Smooth muscle cell (in vitro differentiated cells): ENCODE data around the gene TMEM235. TPM values are rescaled to one million over a fixed set of nuclear protein-coding genes. Genes with fewer than 3 reads are reported as not detected.

Experiments used
- DNase-seq: peaks from one replicate; lab custom pipeline; 2025; ENCODE audit not compliant: unreplicated experiment; lab: John Stamatoyannopoulos, UW
- H2AFZ ChIP-seq: fragments of 200-600 bp; sonication (generic); 2 replicates; pipeline ENCODE4 v1.6.0; 2016; ENCODE audit warnings: antibody characterized with exemption, low read depth, mild to moderate bottlenecking
- H3F3A ChIP-seq: fragments of 200-600 bp; sonication (generic); 2 replicates; pipeline ENCODE4 v1.6.0; 2017; ENCODE audit warnings: antibody characterized with exemption, low read depth
- H3K27ac ChIP-seq: fragments of 200-600 bp; sonication (generic); 2 replicates; pipeline ENCODE4 v1.5.1; 2016; ENCODE audit warnings: low read depth, mild to moderate bottlenecking
- H3K27me3 ChIP-seq: fragments of 200-600 bp; sonication (generic); 2 replicates; pipeline ENCODE4 v1.6.1; 2016; ENCODE audit warnings: low read depth, mild to moderate bottlenecking
- H3K36me3 ChIP-seq: fragments of 200-600 bp; sonication (generic); 2 replicates; pipeline ENCODE4 v1.5.1; 2016; ENCODE audit warnings: low read depth
- H3K4me1 ChIP-seq: fragments of 200-600 bp; sonication (generic); 2 replicates; pipeline ENCODE4 v1.5.1; 2016; ENCODE audit warnings: low read depth
- H3K4me2 ChIP-seq: fragments of 200-600 bp; sonication (generic); 2 replicates; pipeline ENCODE4 v1.6.0; 2016; ENCODE audit warnings: mild to moderate bottlenecking
- H3K4me3 ChIP-seq: fragments of 200-600 bp; sonication (generic); 2 replicates; pipeline ENCODE4 v1.5.1; 2016; ENCODE audit warnings: mild to moderate bottlenecking
- H3K79me2 ChIP-seq: fragments of 200-600 bp; sonication (generic); 2 replicates; pipeline ENCODE4 v1.6.0; 2016; ENCODE audit warnings: low read depth, mild to moderate bottlenecking
- H3K9ac ChIP-seq: fragments of 200-600 bp; sonication (generic); 2 replicates; pipeline ENCODE4 v1.6.0; 2016; ENCODE audit warnings: low read depth
- H3K9me3 ChIP-seq: fragments of 200-600 bp; sonication (generic); replicated peaks from 2 replicates; pipeline ENCODE4 v1.5.1; 2016; ENCODE audit warnings: low read depth
- H4K20me1 ChIP-seq: fragments of 200-600 bp; sonication (generic); 2 replicates; pipeline ENCODE4 v1.6.0; 2016; ENCODE audit warnings: low read depth
- WGBS: methylation state at CpG from one replicate; pipeline ENCODE4 v1.1.7; 2016; ENCODE audit warnings: low lambda C conversion rate; 5-methylcytosine and 5-hydroxymethylcytosine counted together
- polyA plus RNA-seq: library from polyadenylated mRNA; unstranded; fragments of >200 nt; fragmentation: Nextera tagmentation; extraction: Ambion mirVana; gene quantifications from 2 replicates; pipeline ENCODE4 v1.2.1, GENCODE V29; 2016
- total RNA-seq: library from RNA; depleted of rRNA; stranded (reverse); fragments of >200 nt; gene quantifications from 2 replicates; pipeline ENCODE4 v1.2.3, GENCODE V29; 2014
- TF ChIP-seq, protein P1 (sequence below): fragments of 200-600 bp; sonication (generic); IDR thresholded peaks from 2 replicates; pipeline ENCODE4 v1.5.1; 2017; ENCODE audit warnings: borderline replicate concordance, mild to moderate bottlenecking, antibody characterized with exemption; ENCODE audit not compliant: insufficient read depth, poor library complexity, severe bottlenecking

Gene TMEM235
- total and polyA plus RNA-seq, 2 experiments from 2014 or later, result not detected

DNA sequence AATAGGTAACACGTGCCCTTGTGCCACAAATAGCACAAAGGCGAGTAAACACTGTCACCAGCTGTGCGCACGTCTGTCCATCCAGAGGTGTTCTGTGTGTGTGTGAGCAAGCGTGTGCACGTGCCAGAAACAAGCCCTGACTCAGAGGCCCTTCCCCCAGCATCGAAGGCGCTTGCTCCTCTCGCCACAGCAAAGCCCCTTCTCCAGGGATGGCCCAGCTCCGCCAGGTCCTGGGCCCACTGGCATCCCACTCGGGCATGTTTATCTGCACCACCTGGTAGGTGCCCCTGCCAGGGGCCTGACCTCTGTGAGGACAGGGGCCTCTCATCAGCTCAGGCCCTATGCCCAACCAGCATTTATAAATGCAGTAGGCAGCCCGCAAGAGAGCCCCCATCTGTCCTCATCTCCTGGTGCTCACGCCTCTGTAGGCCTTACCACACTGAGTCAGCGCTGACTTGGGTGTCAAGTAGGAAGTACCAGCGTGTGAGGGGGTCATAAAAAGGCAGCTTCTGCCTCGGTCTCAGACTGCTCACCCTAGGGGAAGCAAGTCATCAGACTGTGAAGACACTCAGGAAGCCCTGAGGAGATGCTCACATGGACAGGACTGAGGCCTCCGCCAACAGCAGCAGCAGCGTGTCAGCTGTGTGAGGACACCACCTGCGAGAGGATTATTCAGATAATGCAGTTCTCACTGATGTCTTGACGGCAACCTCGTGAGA is 10.8 kb downstream of the TMEM235 start:
- no peaks in the 10 kb centered on the region for H4K20me1 ChIP-seq
- H2AFZ ChIP-seq, result no peak overlapping the region
- DNase-seq, result no peak
- TF ChIP-seq, protein P1, sequence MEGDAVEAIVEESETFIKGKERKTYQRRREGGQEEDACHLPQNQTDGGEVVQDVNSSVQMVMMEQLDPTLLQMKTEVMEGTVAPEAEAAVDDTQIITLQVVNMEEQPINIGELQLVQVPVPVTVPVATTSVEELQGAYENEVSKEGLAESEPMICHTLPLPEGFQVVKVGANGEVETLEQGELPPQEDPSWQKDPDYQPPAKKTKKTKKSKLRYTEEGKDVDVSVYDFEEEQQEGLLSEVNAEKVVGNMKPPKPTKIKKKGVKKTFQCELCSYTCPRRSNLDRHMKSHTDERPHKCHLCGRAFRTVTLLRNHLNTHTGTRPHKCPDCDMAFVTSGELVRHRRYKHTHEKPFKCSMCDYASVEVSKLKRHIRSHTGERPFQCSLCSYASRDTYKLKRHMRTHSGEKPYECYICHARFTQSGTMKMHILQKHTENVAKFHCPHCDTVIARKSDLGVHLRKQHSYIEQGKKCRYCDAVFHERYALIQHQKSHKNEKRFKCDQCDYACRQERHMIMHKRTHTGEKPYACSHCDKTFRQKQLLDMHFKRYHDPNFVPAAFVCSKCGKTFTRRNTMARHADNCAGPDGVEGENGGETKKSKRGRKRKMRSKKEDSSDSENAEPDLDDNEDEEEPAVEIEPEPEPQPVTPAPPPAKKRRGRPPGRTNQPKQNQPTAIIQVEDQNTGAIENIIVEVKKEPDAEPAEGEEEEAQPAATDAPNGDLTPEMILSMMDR, result no peak
- H3F3A ChIP-seq, result no peaks in the 10 kb centered on the region
- peak overlapping the region; percentile 56 for H3K27ac ChIP-seq
- H3K27me3 ChIP-seq, result no peaks in the 10 kb centered on the region
- no peaks in the 10 kb centered on the region for H3K9me3 ChIP-seq
- H3K36me3 ChIP-seq, result no peaks in the 10 kb centered on the region
- no peaks in the 10 kb centered on the region for H3K4me1 ChIP-seq
- H3K4me2 ChIP-seq, result no peak overlapping the region
- H3K79me2 ChIP-seq, result no peaks in the 10 kb centered on the region
- 72% methylated on average over 21 of the region's 21 CpGs for WGBS
- no peak overlapping the region for H3K4me3 ChIP-seq
- no peak overlapping the region for H3K9ac ChIP-seq

DNA sequence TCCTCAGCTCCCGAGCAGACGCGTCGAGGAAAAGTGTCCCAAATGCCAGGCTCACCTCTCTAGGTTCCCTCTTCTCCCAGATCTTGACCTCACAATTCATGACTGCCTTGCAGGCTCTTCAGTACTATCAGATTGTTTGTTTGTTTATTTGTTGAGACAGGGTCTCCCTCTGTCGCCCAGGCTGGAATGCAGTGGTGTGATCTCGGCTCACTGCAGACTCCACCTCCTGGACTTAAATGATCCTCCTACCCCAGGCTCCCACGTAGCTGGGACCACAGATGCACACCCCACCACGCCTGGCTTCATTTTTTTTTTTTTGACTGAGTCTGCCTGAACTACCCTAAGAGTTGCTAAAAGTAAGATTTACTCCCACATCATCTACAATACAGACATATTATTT is 15.9 kb downstream of the TMEM235 start:
- Histone ChIP-seq H3K4me2 (peak overlapping the region; percentile 25), H3K9ac (no peak overlapping the region), H3K27ac (peak overlapping the region; percentile 32), H4K20me1 (no peaks in the 10 kb centered on the region), H3K27me3 (no peaks in the 10 kb centered on the region), H2AFZ (peak overlapping the region; percentile 59), H3K4me3 (no peak overlapping the region), H3K9me3 (no peaks in the 10 kb centered on the region), H3K4me1 (peaks cover 8% of the 10 kb centered on the region), H3K79me2 (no peaks in the 10 kb centered on the region), H3F3A (no peaks in the 10 kb centered on the region), H3K36me3 (no peaks in the 10 kb centered on the region)
- 33% methylated on average over 8 of the region's 8 CpGs for WGBS
- no peak for DNase-seq
- TF ChIP-seq, protein P1, result no peak

DNA sequence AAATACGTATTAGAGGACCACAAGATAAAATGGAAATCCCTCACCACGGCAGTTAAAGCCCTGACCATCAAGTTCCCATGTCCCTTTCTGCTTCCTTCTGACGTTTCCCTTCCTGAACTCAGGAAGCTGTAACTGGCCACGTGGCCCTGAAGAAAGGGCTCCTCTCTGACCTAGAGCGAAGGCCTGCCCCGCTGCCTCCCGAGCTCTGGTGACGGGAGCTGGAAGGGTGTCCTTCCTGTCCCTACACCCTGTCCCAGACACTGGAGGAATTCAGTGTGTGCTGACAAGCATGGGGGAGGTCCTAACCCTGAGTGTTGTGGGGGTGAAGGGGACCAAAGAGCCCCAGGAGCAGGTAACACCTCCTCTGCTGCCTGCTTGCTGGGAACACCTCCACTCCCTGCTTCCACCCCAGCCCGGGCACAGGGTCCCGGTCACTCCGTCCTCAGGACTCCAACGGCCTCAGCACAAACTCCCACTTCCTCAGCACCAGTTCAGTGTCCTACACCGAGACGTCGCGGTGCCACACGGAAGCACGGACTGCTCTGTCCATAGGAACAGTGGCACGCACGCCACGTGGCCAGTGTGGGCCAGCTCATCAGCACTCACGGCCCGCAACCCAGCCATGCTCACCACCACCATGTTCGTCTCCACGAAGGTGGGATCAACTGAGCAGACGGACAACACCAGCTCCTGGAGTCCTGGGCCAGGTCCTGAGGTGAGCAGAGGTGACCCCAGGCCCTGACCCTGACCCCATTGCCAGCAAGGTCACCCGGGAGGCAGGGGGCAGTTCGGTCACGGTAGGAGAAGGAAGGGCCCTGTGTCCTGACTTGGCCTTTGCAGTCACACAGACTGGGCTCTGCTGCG is 16.9 kb downstream of the TMEM235 start:
- no peaks in the 10 kb centered on the region for H3K9me3 ChIP-seq
- H3K27ac ChIP-seq, result peak overlapping the region; percentile 32
- peaks cover 2% of the 10 kb centered on the region for H3F3A ChIP-seq
- no peak overlapping the region for H2AFZ ChIP-seq
- no peak overlapping the region for H3K4me2 ChIP-seq
- TF ChIP-seq, protein P1, result no peak
- no peaks in the 10 kb centered on the region for H4K20me1 ChIP-seq
- H3K36me3 ChIP-seq, result no peaks in the 10 kb centered on the region
- peaks cover 8% of the 10 kb centered on the region for H3K4me1 ChIP-seq
- H3K27me3 ChIP-seq, result no peaks in the 10 kb centered on the region
- H3K9ac ChIP-seq, result no peak overlapping the region
- DNase-seq, result no peak
- 87% methylated on average over 29 of the region's 30 CpGs for WGBS
- no peaks in the 10 kb centered on the region for H3K79me2 ChIP-seq
- H3K4me3 ChIP-seq, result no peak overlapping the region
